Gastroesophageal sphincter (tissue), 3 donors: ENCODE measurements around the gene ADRA2C.

ENCODE experiments used
- POLR2A ChIP-seq, 2 donors: fragments of 450-650 bp; IDR thresholded peaks; one replicate each; pipeline ENCODE4 v1.6.1; 2017; ENCODE audit warnings: antibody characterized with exemption in 2 of 2, mild to moderate bottlenecking in 2 of 2, moderate library complexity in 1 of 2
- POLR2AphosphoS5 ChIP-seq: sonication (generic); formaldehyde crosslinking; IDR thresholded peaks from one replicate; pipeline ENCODE4 v1.6.1; 2017; ENCODE audit warnings: antibody characterized with exemption
- TF ChIP-seq, protein P1 (sequence below), 4 experiments: fragments of 200-600 bp in 2 of 4; fragments of 450-650 bp in 2 of 4; sonication (generic) in 1 of 4; IDR thresholded peaks; one replicate each; pipeline ENCODE4 v1.5.1; 2017 to 2019; ENCODE audit warnings: antibody characterized with exemption in 4 of 4, mild to moderate bottlenecking in 2 of 4, moderate library complexity in 2 of 4

GRCh38 chr4:3792813-3793212 is 26.6 kb downstream of the ADRA2C start:
- TF ChIP-seq POLR2AphosphoS5: no peak
- no peak for TF ChIP-seq POLR2A (IDR thresholded peaks at IDR 0.05)
- TF ChIP-seq, protein P1, sequence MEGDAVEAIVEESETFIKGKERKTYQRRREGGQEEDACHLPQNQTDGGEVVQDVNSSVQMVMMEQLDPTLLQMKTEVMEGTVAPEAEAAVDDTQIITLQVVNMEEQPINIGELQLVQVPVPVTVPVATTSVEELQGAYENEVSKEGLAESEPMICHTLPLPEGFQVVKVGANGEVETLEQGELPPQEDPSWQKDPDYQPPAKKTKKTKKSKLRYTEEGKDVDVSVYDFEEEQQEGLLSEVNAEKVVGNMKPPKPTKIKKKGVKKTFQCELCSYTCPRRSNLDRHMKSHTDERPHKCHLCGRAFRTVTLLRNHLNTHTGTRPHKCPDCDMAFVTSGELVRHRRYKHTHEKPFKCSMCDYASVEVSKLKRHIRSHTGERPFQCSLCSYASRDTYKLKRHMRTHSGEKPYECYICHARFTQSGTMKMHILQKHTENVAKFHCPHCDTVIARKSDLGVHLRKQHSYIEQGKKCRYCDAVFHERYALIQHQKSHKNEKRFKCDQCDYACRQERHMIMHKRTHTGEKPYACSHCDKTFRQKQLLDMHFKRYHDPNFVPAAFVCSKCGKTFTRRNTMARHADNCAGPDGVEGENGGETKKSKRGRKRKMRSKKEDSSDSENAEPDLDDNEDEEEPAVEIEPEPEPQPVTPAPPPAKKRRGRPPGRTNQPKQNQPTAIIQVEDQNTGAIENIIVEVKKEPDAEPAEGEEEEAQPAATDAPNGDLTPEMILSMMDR (IDR thresholded peaks at IDR 0.05): no peak
